HG02759 (cell line): Measurements from ENCODE around the gene MYO16.
"Not testable (repeated sequence)": the region's sequence is repeated elsewhere in the genome, so short reads cannot be mapped to it uniquely, and the experiment has no call there.

ENCODE experiments used
- ATAC-seq: cut with Tn5 transposase; IDR thresholded peaks from one replicate; pipeline ENCODE4 v1.9.1; 2021; ENCODE audit warnings: mild to moderate bottlenecking, moderate library complexity; ENCODE audit not compliant: unreplicated experiment

MYO16 gene

GRCh38 chr13:108878732-108879131 lies 249.3 kb downstream of the MYO16 start:
- ATAC-seq, result no peak

- no peak for ATAC-seq
Observed at GRCh38 chr13:108889324-108889984, 260.0 kb downstream of the MYO16 start.

- no peak for ATAC-seq
Observed at GRCh38 chr13:108895220-108895704, 265.9 kb downstream of the MYO16 start.

- ATAC-seq, result no peak
Observed at GRCh38 chr13:108897955-108898354, 268.5 kb downstream of the MYO16 start.

GRCh38 chr13:108902405-108903155 lies 273.2 kb downstream of the MYO16 start:
- ATAC-seq, result no peak

GRCh38 chr13:108903613-108904012 lies 274.2 kb downstream of the MYO16 start:
- ATAC-seq, result no peak

- ATAC-seq, result no peak
Observed at GRCh38 chr13:108911807-108912206, 282.4 kb downstream of the MYO16 start.

GRCh38 chr13:108913731-108914130 lies 284.3 kb downstream of the MYO16 start:
- ATAC-seq, result not testable (repeated sequence)

GRCh38 chr13:108915095-108915633 lies 285.8 kb downstream of the MYO16 start:
- peak; percentile 22 for ATAC-seq

GRCh38 chr13:108915634-108916512 lies 286.5 kb downstream of the MYO16 start:
- ATAC-seq, result peak; percentile 96

- ATAC-seq, result no peak
Observed at GRCh38 chr13:108917581-108917980, 288.2 kb downstream of the MYO16 start.

- no peak for ATAC-seq
Observed at GRCh38 chr13:108919036-108919907, 289.9 kb downstream of the MYO16 start.

GRCh38 chr13:108920137-108920536 lies 290.7 kb downstream of the MYO16 start:
- no peak for ATAC-seq

- ATAC-seq, result no peak
Observed at GRCh38 chr13:108921238-108921637, 291.8 kb downstream of the MYO16 start.

- ATAC-seq, result no peak
Observed at GRCh38 chr13:108922108-108922507, 292.7 kb downstream of the MYO16 start.

GRCh38 chr13:108923386-108924047 lies 294.1 kb downstream of the MYO16 start:
- no peak for ATAC-seq

- ATAC-seq, result no peak
Observed at GRCh38 chr13:108924134-108924533, 294.7 kb downstream of the MYO16 start.

GRCh38 chr13:108924541-108924940 lies 295.1 kb downstream of the MYO16 start:
- ATAC-seq, result no peak

GRCh38 chr13:108925070-108925469 lies 295.7 kb downstream of the MYO16 start:
- no peak for ATAC-seq
